HL-60 (cell line): ENCODE data around the gene CLCN5.

Source experiments
- GABPA ChIP-seq: IDR thresholded peaks from 2 replicates; pipeline ENCODE4 v1.6.1; 2012; ENCODE audit warnings: low read depth
- POLR2AphosphoS5 ChIP-seq: IDR thresholded peaks from 2 replicates; pipeline ENCODE4 v1.6.1; 2012; ENCODE audit warnings: low read depth
- TF ChIP-seq, protein P1 (sequence below): IDR thresholded peaks from one replicate; pipeline ENCODE4 v1.5.1; 2011; ENCODE audit warnings: low read length, control low read depth, inconsistent platforms; ENCODE audit not compliant: insufficient read depth

DNA sequence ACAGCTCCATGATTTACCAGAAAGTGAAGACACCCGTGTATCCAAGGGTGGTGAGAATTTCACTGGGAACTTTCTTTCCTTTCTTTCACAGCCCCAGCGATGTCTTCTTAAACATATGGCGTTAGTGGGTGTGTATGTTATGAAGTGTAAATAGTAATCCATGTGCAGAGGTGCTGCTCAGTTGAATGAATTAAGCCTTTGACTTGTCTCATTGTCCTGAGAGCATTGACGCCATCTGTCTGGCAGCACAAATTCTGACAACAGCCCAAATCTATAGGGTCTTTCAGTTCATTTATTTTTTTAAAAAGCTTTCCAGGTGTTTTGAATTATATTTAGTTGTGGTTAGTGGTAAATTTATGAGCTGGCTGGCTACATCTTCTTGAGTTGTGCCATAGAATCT, 69.4 kb downstream of the CLCN5 start:
- TF ChIP-seq, protein P1, sequence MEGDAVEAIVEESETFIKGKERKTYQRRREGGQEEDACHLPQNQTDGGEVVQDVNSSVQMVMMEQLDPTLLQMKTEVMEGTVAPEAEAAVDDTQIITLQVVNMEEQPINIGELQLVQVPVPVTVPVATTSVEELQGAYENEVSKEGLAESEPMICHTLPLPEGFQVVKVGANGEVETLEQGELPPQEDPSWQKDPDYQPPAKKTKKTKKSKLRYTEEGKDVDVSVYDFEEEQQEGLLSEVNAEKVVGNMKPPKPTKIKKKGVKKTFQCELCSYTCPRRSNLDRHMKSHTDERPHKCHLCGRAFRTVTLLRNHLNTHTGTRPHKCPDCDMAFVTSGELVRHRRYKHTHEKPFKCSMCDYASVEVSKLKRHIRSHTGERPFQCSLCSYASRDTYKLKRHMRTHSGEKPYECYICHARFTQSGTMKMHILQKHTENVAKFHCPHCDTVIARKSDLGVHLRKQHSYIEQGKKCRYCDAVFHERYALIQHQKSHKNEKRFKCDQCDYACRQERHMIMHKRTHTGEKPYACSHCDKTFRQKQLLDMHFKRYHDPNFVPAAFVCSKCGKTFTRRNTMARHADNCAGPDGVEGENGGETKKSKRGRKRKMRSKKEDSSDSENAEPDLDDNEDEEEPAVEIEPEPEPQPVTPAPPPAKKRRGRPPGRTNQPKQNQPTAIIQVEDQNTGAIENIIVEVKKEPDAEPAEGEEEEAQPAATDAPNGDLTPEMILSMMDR = no peak
- no peak for TF ChIP-seq GABPA
- TF ChIP-seq POLR2AphosphoS5 = no peak
